ENCODE data around the gene CRACDL. TPM values are rescaled to one million over a fixed set of nuclear protein-coding genes. Genes with fewer than 3 reads are reported as not detected.
A peak's percentile ranks its signal among the peaks of the same experiment; 100 is the strongest.

Gene CRACDL
- 10 to 100 TPM in 1 of 4 donors, 1 to 10 TPM in 3; 5.7 to 11.8 (median 9.5) TPM for total RNA-seq

GRCh38 chr2:98935777-98936352 lies at the start of gene CRACDL:
Gene CRACDL, minus strand, starts transcription at chr2:98936225. Its CDS starts 89,425 bp downstream, at chr2:98846800.
- ATAC-seq (ENCODE audit: low FRiP score) (peak; percentile 78), DNase-seq (ENCODE audit: low spot score) (no peak)
- TF ChIP-seq CTCF (IDR thresholded peaks at IDR 0.05), result no peak

GRCh38 chr2:98975611-98976010 lies 39.6 kb upstream of the CRACDL start:
- ATAC-seq (ENCODE audit: low FRiP score), result no peak
- no peak for TF ChIP-seq CTCF (IDR thresholded peaks at IDR 0.05)
- no peak for DNase-seq (ENCODE audit: low spot score)

GRCh38 chr2:98972582-98973167 lies 36.6 kb upstream of the CRACDL start:
- TF ChIP-seq CTCF (IDR thresholded peaks at IDR 0.05), result no peak
- DNase-seq (ENCODE audit: low spot score) (no peak), ATAC-seq (ENCODE audit: low FRiP score) (no peak)

DNA sequence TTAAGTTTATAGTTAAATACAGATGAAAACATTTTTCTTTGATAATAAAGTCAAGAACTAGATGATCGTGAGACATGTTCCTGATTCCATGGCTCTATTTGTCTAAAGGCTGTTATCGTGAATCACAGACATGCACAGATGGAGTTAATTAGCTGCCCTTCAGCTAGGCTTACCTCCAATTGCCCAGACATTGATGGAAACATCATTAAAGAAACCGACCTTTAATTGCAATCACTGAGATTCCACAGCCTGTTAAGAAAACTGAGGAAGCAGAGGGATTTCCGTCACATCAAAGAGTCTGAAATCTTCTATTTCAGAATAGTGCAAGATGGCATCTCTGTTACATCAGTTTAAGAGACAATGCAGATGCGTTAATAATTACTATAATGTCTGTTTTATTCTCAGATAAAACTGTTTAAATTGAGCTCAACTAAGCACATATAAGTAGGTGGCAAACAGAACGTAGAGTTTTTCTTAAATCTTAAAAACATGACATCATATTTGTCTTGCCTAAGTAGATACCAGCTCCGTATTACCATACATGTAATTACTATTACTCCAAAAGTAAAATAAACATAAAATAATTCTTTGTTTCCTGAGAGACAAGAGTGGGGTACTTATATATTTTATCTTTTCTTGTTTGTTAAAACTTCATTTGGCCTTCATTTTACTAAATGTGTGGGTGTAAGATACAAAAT lies 23.9 kb upstream of the CRACDL start:
- ATAC-seq (ENCODE audit: low FRiP score) (no peak), DNase-seq (ENCODE audit: low spot score) (no peak)
- no peak for TF ChIP-seq CTCF (IDR thresholded peaks at IDR 0.05)

- DNase-seq (ENCODE audit: low spot score), result no peak
- no peak for TF ChIP-seq CTCF (IDR thresholded peaks at IDR 0.05)
- ATAC-seq (ENCODE audit: low FRiP score), result no peak
These were observed 16.9 kb upstream of the CRACDL start for GRCh38 chr2:98952966-98953365.

DNA sequence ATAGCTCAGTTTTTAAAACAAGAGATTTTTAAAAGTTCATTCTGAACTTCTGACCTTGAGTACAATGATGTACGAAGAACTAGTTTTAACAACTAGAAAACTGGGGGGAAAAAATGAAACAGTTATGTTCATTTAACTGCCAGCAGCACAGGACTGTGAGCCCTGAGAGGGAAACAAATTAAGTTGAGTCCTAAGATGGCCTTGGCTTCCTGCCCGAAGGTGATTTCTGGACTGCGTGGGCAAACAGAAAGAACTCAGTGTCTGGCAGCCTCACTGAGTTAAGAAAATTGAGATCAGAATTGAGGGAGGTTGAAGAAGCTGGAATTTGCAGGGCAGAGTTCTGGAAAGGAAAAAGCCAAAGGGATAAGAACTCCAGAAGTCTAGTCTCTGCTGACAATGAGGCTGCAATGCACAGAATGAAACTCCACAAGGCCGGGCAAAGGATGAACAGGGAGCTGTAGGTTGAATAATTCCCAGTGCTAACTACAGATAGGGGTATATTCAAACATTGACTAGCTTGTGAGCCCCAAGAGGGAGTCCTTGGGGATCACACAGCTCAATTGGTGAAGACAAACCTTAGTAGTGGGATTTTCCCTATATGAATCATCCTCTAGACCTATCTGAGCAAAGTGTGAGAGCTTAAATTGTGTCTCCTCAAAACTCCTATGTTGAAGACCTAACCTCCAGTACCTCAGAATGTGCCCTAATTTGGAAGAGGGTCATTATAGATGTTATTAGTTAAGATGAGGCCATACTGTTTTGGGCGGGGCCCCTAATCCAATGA lies 13.1 kb upstream of the CRACDL start:
- ATAC-seq (ENCODE audit: low FRiP score) (no peak), DNase-seq (ENCODE audit: low spot score) (no peak)
- no peak for TF ChIP-seq CTCF (IDR thresholded peaks at IDR 0.05)
